HG03135 (cell line): ENCODE data around the gene MTURN.
A peak's percentile ranks its signal among the peaks of the same experiment; 100 is the strongest.

ENCODE experiments used
- ATAC-seq: cut with Tn5 transposase; IDR thresholded peaks from one replicate; pipeline ENCODE4 v1.9.1; 2021; ENCODE audit warnings: mild to moderate bottlenecking, moderate library complexity; ENCODE audit not compliant: unreplicated experiment

MTURN gene

DNA sequence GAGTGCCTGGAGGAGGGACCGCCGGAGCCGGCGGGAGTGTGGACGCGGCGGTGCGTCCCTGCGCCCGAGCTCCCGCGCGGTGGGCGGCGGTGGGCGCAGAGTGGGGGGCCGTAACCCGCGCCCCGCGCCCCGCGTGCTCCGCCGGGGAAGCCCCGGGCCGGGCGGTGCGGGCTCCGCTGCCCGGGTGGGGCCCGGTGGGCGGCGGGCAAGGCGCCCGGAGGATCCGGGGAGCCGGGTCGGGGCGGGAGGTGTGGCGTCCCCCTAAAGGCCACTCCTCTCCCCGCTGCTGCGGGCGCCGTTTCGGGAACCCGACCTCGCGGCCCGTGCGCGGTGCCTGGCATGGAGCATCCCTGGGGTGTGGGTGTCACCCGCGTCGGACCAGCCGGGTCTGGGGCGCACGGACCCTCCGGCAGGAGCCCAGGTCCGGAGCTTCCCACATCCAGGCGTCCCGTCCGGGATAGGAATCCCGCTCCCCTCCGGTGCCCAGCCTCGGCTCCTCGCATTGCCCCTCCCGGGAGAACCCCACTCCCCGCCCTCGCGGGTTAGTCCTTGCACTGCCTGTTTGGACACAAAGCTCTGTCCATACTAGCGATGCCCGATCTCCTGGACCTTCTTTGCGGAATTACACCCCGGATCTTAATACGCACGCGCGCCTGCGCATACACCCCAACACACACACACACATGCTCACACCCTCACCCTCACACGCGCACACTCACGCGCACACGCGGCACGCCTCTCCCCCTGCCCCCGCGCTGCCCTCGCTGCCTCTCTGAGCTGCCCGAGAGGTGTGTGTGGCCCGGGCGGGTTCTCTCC is 723 bp downstream of the MTURN start:
- ATAC-seq = peak; percentile 32

GRCh38 chr7:30136117-30136731 is 1.4 kb downstream of the MTURN start:
- no peak for ATAC-seq

GRCh38 chr7:30136743-30137485 is 2.1 kb downstream of the MTURN start:
- no peak for ATAC-seq

GRCh38 chr7:30139836-30140384 is 5.1 kb downstream of the MTURN start:
- ATAC-seq = no peak

DNA sequence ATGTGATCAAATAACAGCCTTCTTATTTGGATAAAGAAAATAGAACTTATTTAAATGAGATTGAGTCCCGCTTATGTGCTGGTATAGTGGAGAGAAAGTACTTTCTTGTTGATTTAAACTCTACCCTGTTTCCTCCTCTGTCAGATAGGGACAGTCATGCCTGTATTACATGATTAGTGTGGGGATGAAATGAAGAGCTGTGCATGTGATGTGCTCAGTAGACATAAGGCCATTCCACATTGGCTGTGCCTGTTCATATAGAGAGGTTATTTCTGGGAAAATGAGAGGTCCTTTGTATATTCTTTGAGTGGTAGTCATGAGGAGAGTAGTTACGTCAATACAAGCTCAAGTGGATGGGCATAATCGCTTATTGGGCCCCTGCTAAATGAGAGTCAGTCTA is 5.7 kb downstream of the MTURN start:
- no peak for ATAC-seq

DNA sequence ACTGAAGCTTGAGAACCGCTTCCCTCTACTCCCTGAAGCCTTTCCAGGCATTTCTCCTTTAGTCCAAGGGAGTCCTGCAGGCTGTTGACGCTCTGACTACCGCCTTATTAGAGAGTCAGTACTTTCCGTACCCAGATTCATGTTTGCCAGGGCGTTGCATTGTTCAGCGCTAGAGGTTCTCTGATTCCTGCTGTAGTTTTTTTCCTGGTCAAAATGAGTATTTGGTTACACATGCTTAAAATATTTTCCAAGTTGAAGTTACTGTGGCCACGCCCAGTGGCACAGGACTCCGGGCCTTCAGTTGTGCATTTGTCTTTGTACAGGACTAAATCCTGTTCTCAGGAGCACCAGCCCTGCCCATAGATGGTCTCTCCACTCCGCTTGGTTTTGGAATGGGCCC is 7.9 kb downstream of the MTURN start:
- ATAC-seq = no peak

DNA sequence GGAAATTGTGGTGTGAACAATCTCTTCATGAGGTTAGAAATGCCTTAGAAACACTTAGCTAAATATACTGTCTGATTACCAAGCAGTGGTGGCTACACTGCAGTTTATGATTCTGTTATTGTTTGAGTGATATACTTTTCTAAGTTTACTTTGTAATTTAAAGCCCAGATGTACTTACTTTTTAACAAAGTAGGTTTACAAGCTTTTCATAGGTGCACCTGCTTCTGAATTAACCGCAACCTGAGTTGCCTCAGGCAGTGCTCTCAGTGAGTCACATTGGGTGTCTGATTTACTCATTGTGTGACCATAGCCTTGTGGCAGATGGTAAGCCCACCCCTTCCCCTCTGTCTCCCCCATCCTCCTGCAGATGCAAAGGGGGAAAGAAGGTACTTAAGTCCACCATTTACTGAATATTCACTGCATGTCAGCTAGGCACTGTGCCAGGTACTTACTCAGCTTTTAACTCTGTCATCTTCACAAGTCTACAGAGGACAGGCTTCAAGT is 9.0 kb downstream of the MTURN start:
- ATAC-seq = no peak

GRCh38 chr7:30144657-30145306 is 10.0 kb downstream of the MTURN start:
- ATAC-seq = no peak

GRCh38 chr7:30145426-30145970 is 10.7 kb downstream of the MTURN start:
- no peak for ATAC-seq

GRCh38 chr7:30146127-30146612 is 11.4 kb downstream of the MTURN start:
- no peak for ATAC-seq

DNA sequence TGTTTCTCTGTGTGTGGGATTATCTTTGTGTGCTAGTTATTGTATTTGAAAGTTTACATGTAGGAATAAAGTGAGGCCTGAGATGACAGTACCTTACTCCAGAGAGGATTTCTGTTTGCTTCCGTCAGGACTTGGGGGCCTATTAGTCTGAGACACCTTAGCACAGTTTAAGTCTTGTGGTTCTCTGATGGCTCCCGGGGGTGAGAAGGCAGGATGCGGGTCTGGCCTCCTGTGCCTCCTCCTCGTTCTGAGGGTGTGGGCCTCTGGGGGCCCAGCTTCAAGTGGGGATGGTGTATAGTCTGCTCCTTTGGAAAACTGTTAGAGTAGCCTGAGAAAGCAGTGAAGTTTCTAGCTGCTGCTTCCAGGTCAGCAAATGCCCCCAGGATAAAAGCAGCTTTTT is 12.4 kb downstream of the MTURN start:
- no peak for ATAC-seq

DNA sequence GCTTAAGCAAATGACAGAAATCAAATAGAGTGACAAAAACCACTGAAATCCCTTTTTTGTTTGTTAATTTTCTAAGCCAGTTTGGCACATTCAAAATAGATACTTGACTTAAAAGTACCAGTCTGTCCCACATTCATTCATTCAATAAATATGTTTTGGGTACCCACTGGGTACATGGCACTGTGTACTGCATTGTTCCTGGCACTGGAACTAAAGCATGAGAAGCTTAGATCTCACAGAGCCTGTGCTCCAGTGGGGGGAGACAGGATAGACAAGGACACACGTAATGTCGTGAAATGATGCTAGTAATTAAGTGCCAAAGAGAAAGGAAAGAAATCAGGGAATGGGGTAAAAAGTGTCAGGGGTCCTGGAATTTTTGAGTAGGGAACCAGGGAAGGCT is 13.0 kb downstream of the MTURN start:
- ATAC-seq = no peak

- ATAC-seq = no peak
Measured at GRCh38 chr7:30148426-30148825, 13.6 kb downstream of the MTURN start.

GRCh38 chr7:30148951-30149459 is 14.2 kb downstream of the MTURN start:
- ATAC-seq = no peak

DNA sequence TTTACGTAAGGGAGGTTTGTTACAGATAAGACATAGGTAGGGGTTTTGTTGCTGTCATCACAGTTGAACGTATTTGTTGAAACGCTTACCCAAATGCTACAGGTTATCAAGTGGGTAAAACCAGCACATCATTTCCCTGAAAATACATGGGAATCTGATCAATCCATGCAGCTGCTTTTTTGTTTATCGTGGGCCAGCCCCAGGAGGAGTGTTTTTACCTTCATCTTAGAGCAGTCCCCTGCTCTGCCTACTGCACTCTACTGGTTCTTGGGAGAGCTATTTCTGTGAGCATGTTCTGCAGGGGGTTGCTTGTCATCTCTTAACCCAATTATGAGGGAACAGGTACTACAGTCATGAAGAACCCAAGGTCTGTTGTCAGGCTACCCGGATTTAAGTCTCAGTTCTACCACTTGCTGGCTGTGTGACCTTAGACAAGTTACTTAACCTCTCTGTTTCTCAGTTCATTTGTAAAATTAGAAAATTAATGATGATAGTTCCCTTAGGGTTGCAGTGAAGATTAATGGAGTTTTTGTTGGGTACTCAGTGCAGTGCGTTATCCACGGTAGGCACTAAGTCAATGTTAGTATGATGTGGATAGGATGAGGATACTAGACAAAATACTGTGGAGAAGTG is 15.0 kb downstream of the MTURN start:
- no peak for ATAC-seq

- ATAC-seq = no peak
Measured at GRCh38 chr7:30150711-30151110, 15.9 kb downstream of the MTURN start.

DNA sequence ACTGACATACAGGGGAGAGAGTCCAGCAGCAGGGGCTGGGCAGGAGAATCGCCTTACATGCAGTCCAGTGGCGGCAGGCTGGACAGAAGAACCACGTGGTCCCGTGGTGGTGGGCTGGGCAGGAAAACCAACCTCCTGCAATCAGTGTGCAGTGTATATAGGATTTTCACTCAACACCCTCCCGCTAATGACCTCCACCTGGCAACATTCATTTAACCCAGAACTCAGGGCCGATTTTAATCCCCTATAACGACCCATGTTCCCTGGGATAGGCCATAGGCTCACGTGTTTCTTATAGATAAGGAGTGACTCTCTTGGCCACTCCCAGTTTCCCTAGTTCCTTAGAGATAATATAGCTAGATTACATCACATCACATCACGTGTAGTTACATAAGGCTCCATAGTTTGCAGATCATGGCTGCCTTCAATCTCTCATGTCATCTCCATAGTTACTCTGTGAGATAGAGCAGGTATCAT is 19.4 kb downstream of the MTURN start:
- ATAC-seq = no peak

GRCh38 chr7:30155481-30155880 is 20.7 kb downstream of the MTURN start:
- ATAC-seq = no peak

GRCh38 chr7:30157204-30157603 is 22.4 kb downstream of the MTURN start:
- ATAC-seq = no peak

- no peak for ATAC-seq
Measured at GRCh38 chr7:30159163-30159562, 24.4 kb downstream of the MTURN start.
